ENCODE results near the gene GREM2.

The GREM2 gene

GRCh38 chr1:240630409-240630808, 18.5 kb upstream of the GREM2 start:
- no peaks in the 10 kb centered on the region for H3K9me3 ChIP-seq
- H3K4me3 ChIP-seq (ENCODE audit: low read depth, low read length) = no peak overlapping the region
- H3K4me1 ChIP-seq = no peaks in the 10 kb centered on the region
- no peaks in the 10 kb centered on the region for H3K36me3 ChIP-seq
- no peak for DNase-seq
- H3K27me3 ChIP-seq = no peaks in the 10 kb centered on the region; the same call in 1 of the 2 replicates
- no peak for TF ChIP-seq CTCF (IDR thresholded peaks at IDR 0.05; ENCODE audit: low read depth, low read length)

GRCh38 chr1:240621249-240621648, 9.3 kb upstream of the GREM2 start:
- Histone ChIP-seq H3K4me3 (ENCODE audit: low read depth, low read length) (no peak overlapping the region), H3K4me1 (peaks cover 4% of the 10 kb centered on the region; the same call in 1 of the 2 replicates), H3K36me3 (no peaks in the 10 kb centered on the region), H3K27me3 (no peaks in the 10 kb centered on the region), H3K9me3 (no peaks in the 10 kb centered on the region)
- DNase-seq = no peak
- no peak for TF ChIP-seq CTCF (IDR thresholded peaks at IDR 0.05; ENCODE audit: low read depth, low read length)

- no peaks in the 10 kb centered on the region for H3K36me3 ChIP-seq
- H3K9me3 ChIP-seq = no peaks in the 10 kb centered on the region
- H3K4me3 ChIP-seq (ENCODE audit: low read depth, low read length) = peak overlapping the region; percentile 35
- DNase-seq = peak; percentile 56
- no peak for TF ChIP-seq CTCF (IDR thresholded peaks at IDR 0.05; ENCODE audit: low read depth, low read length)
- H3K27me3 ChIP-seq = no peaks in the 10 kb centered on the region
- H3K4me1 ChIP-seq = peaks cover 4% of the 10 kb centered on the region; the same call in 1 of the 2 replicates
Measured at GRCh38 chr1:240619906-240620621, 8.1 kb upstream of the GREM2 start.

GRCh38 chr1:240619357-240619756, 7.4 kb upstream of the GREM2 start:
- TF ChIP-seq CTCF (IDR thresholded peaks at IDR 0.05; ENCODE audit: low read depth, low read length) = no peak
- H3K4me1 ChIP-seq = peaks cover 4% of the 10 kb centered on the region; the same call in 1 of the 2 replicates
- H3K27me3 ChIP-seq = no peaks in the 10 kb centered on the region
- no peaks in the 10 kb centered on the region for H3K9me3 ChIP-seq
- DNase-seq = no peak
- H3K4me3 ChIP-seq (ENCODE audit: low read depth, low read length) = peak overlapping the region; percentile 35
- no peaks in the 10 kb centered on the region for H3K36me3 ChIP-seq

GRCh38 chr1:240618946-240619345, 7.0 kb upstream of the GREM2 start:
- TF ChIP-seq CTCF (IDR thresholded peaks at IDR 0.05; ENCODE audit: low read depth, low read length) = no peak
- H3K27me3 ChIP-seq = no peaks in the 10 kb centered on the region
- H3K9me3 ChIP-seq = no peaks in the 10 kb centered on the region
- peaks cover 4% of the 10 kb centered on the region; the same call in 1 of the 2 replicates for H3K4me1 ChIP-seq
- no peak overlapping the region for H3K4me3 ChIP-seq (ENCODE audit: low read depth, low read length)
- no peak for DNase-seq
- no peaks in the 10 kb centered on the region for H3K36me3 ChIP-seq

GRCh38 chr1:240616018-240616417, 4.1 kb upstream of the GREM2 start:
- TF ChIP-seq CTCF (IDR thresholded peaks at IDR 0.05; ENCODE audit: low read depth, low read length) = no peak
- no peaks in the 10 kb centered on the region for H3K36me3 ChIP-seq
- no peak for DNase-seq
- H3K9me3 ChIP-seq = no peaks in the 10 kb centered on the region
- H3K27me3 ChIP-seq = peaks cover 12% of the 10 kb centered on the region
- no peak overlapping the region for H3K4me3 ChIP-seq (ENCODE audit: low read depth, low read length)
- peaks cover 4% of the 10 kb centered on the region; the same call in 1 of the 2 replicates for H3K4me1 ChIP-seq
